ENCODE data around the gene TNIP1. TPM values are rescaled to one million over a fixed set of nuclear protein-coding genes. Genes with fewer than 3 reads are reported as not detected.

Gene TNIP1
- total and polyA plus RNA-seq, 2 experiments from 2014 or later = 57.0 to 64.6 TPM

DNA sequence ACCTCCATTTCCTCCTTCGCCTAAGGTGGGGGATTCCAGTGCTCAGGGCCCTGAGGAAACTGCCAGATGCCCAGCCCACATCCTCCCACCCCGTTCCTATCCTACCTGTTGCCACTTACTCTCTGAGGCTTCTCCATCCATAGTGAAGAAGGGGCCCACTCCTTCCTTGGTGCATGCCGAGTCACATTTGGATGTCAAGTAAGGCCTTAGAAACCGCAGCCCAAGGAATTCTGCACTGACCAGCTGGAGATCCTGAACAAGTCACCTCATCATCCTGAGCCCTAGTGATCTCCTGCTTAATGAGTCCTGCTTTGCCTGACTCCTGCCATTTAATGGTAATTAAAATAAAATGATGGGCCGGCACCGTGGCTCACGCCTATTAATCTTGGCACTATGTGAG, 6.7 kb upstream of the TNIP1 start:
- no peak overlapping the region for H3K27ac ChIP-seq
- no peaks in the 10 kb centered on the region for H4K20me1 ChIP-seq (ENCODE audit: insufficient read depth, poor library complexity, severe bottlenecking)
- TF ChIP-seq EZH2phosphoT487 (IDR thresholded peaks at IDR 0.05; ENCODE audit: low read depth, severe bottlenecking, unreplicated experiment) (no peak), EZH2 (IDR thresholded peaks at IDR 0.05; ENCODE audit: borderline replicate concordance) (no peak)
- TF ChIP-seq, protein P1, sequence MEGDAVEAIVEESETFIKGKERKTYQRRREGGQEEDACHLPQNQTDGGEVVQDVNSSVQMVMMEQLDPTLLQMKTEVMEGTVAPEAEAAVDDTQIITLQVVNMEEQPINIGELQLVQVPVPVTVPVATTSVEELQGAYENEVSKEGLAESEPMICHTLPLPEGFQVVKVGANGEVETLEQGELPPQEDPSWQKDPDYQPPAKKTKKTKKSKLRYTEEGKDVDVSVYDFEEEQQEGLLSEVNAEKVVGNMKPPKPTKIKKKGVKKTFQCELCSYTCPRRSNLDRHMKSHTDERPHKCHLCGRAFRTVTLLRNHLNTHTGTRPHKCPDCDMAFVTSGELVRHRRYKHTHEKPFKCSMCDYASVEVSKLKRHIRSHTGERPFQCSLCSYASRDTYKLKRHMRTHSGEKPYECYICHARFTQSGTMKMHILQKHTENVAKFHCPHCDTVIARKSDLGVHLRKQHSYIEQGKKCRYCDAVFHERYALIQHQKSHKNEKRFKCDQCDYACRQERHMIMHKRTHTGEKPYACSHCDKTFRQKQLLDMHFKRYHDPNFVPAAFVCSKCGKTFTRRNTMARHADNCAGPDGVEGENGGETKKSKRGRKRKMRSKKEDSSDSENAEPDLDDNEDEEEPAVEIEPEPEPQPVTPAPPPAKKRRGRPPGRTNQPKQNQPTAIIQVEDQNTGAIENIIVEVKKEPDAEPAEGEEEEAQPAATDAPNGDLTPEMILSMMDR (IDR thresholded peaks at IDR 0.05; ENCODE audit: poor library complexity) = no peak
- no peak for DNase-seq (ENCODE audit: low spot score)
- H3K4me1 ChIP-seq (ENCODE audit: insufficient read depth) = peaks cover 19% of the 10 kb centered on the region
- peaks cover 5% of the 10 kb centered on the region for H3K79me2 ChIP-seq
- no peak overlapping the region for H3K4me2 ChIP-seq
- WGBS (ENCODE audit: low lambda C conversion rate, missing lambda C conversion rate) = 92% methylated on average over 7 of the region's 7 CpGs
- no peaks in the 10 kb centered on the region for H3K9me3 ChIP-seq (ENCODE audit: low read depth)
- no peaks in the 10 kb centered on the region for H3K9me2 ChIP-seq (replicated peaks; ENCODE audit: insufficient read depth)
- no peak overlapping the region for H3K4me3 ChIP-seq
- H3K36me3 ChIP-seq (replicated peaks; ENCODE audit: insufficient read depth, low read depth) = no peaks in the 10 kb centered on the region
- no peaks in the 10 kb centered on the region for H3K27me3 ChIP-seq
- H2AFZ ChIP-seq = no peak overlapping the region

DNA sequence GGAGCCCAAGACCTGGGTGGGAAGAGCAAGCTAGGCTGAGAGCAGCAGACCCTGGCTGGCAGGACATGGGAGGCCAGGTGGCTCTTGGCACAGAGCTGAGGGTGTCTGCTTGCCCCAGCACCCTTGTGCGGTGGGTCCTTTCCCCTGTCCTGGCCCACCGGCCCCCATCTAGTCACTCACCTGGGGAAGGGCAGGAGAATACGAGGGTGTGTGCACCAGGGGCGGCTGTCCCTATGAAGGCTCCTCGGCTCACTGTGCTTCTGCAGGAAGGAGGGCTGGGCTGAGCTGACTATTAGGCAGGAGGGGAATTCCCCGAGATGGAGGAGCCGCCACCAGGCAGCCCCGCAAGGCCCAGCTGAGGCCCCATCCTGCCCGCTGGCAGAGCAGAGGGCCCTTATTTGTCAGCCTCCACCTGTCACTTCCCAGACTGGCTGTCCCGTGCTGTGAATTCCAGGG, 6.1 kb upstream of the TNIP1 start:
- peaks cover 25% of the 10 kb centered on the region for H3K4me1 ChIP-seq (ENCODE audit: insufficient read depth)
- DNase-seq (ENCODE audit: low spot score) = peak; percentile 49

DNA sequence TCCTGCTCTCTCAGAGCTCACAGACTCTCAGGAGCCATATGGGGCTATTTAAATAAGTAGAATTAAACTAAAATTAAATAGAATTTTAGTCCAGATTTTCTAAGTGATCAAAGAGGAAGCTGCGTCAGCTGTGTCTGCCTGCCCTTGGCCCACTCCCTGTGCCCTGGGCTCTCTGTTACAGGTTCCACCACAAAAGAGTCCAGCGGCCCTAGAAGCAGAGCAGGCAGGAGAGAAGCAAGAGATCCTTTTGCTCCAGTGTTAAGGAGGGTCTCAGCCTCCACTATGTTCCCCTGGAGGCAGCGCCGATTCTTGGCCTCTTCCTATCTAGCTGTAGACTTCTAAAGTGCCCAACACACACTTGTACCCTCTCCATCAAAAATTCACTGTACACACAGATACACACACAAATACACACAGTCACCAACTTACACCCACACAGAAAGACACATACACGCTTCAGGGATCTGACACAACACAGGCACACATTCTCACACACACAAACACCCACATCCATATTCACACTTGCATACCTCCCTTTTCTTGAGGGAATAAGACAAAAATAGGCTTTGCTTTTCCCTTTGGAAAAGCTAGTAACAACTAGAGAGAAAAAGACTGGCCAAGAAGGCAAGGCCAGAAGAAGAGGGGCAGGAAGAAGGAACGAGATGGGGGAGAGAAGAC, 5.5 kb upstream of the TNIP1 start:
- Histone ChIP-seq H2AFZ (no peak overlapping the region), H3K4me1 (ENCODE audit: insufficient read depth) (peaks cover 25% of the 10 kb centered on the region), H3K27me3 (no peaks in the 10 kb centered on the region), H3K4me2 (peak overlapping the region; percentile 39), H3K36me3 (replicated peaks; ENCODE audit: insufficient read depth, low read depth) (no peaks in the 10 kb centered on the region), H3K9me3 (ENCODE audit: low read depth) (no peaks in the 10 kb centered on the region), H3K9me2 (replicated peaks; ENCODE audit: insufficient read depth) (no peaks in the 10 kb centered on the region), H3K79me2 (peaks cover 12% of the 10 kb centered on the region), H3K4me3 (no peak overlapping the region), H3K27ac (peak overlapping the region; percentile 85), H4K20me1 (ENCODE audit: insufficient read depth, poor library complexity, severe bottlenecking) (no peaks in the 10 kb centered on the region)
- WGBS (ENCODE audit: low lambda C conversion rate, missing lambda C conversion rate) = 92% methylated on average over 6 of the region's 6 CpGs
- no peak for DNase-seq (ENCODE audit: low spot score)
- TF ChIP-seq, protein P1 (IDR thresholded peaks at IDR 0.05; ENCODE audit: poor library complexity) = no peak
- TF ChIP-seq EZH2 (IDR thresholded peaks at IDR 0.05; ENCODE audit: borderline replicate concordance) (no peak), EZH2phosphoT487 (IDR thresholded peaks at IDR 0.05; ENCODE audit: low read depth, severe bottlenecking, unreplicated experiment) (no peak)

More for the DNA sequence above, 6.1 kb upstream of the TNIP1 start:
- Histone ChIP-seq H3K79me2 (peaks cover 10% of the 10 kb centered on the region), H3K27ac (peak overlapping the region; percentile 85), H3K36me3 (replicated peaks; ENCODE audit: insufficient read depth, low read depth) (no peaks in the 10 kb centered on the region), H3K4me2 (peak overlapping the region; percentile 39), H3K9me3 (ENCODE audit: low read depth) (no peaks in the 10 kb centered on the region), H2AFZ (no peak overlapping the region), H3K27me3 (no peaks in the 10 kb centered on the region), H4K20me1 (ENCODE audit: insufficient read depth, poor library complexity, severe bottlenecking) (no peaks in the 10 kb centered on the region), H3K4me3 (no peak overlapping the region), H3K9me2 (replicated peaks; ENCODE audit: insufficient read depth) (no peaks in the 10 kb centered on the region)
- WGBS (ENCODE audit: low lambda C conversion rate, missing lambda C conversion rate) = 78% methylated on average over 10 of the region's 10 CpGs
- TF ChIP-seq, protein P1 (IDR thresholded peaks at IDR 0.05; ENCODE audit: poor library complexity) = no peak
- TF ChIP-seq EZH2phosphoT487 (IDR thresholded peaks at IDR 0.05; ENCODE audit: low read depth, severe bottlenecking, unreplicated experiment) (no peak), EZH2 (IDR thresholded peaks at IDR 0.05; ENCODE audit: borderline replicate concordance) (no peak)
